HCEC 1CT (cell line): ENCODE results near the gene PLCB1.

Experiments
- DNase-seq: peaks from one replicate; pipeline ENCODE4 v3.0.0-alpha.2; 2017

PLCB1 gene

GRCh38 chr20:8454137-8454712, 322.2 kb downstream of the PLCB1 start:
- peak; percentile 96 for DNase-seq

GRCh38 chr20:8456765-8457164, 324.7 kb downstream of the PLCB1 start:
- no peak for DNase-seq

GRCh38 chr20:8457978-8458377, 325.9 kb downstream of the PLCB1 start:
- no peak for DNase-seq

GRCh38 chr20:8461186-8461585, 329.1 kb downstream of the PLCB1 start:
- DNase-seq = no peak

DNA sequence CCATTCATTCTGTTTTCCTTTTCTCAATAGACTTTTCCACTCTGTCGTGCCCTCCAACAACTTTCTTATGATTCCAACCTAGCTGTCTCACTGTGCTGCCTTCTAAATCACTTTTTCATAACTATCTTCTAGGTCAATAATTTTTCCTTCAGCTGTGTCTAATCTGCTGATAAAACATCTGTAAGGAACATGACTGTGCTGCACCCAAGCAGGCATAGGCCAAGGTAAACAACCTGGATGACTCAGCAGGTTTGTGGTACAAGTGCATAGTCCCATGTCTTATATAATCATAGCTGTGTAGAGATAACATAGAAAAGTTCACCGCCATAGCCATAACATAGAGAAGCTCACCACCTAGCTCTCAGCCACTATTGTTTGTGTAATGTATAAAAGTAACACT, 332.3 kb downstream of the PLCB1 start:
- no peak for DNase-seq

DNA sequence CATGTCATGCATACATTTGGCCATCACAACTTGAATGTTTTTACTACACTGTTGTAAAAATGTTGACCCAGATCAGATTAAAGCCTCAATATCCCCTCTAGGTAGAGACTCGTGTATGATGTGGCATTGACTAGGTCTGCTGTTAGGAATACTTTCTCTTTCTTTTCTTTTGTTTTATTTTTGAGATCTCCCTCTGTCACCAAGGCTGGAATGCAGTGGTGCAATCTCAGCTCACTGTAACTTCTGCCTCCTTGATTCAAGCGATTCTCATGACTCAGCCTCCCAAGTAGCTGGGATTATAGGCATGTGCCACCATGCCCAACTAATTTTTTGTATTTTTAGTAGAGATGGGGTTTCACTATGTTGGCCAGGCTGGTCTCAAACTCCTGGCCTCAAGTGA, 334.7 kb downstream of the PLCB1 start:
- DNase-seq = peak; percentile 22

DNA sequence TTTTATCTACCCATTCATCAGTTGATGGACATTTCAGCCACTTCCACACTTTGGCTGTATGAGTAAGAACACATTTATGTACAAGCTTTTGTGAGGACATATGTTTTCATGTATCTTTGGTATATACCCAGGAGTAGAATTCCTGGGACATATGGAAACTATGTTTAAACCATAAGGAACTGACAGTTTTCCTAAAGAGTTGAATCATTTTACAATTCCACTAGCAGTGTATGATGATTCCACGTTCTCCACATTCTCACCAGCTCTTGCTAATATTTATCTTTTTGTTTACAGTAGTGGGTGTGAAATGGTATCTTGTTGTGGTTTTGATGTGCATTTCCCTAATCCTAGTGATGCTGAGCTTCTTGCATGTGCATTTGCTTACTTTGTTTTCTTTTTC, 338.1 kb downstream of the PLCB1 start:
- no peak for DNase-seq

GRCh38 chr20:8471465-8471864, 339.4 kb downstream of the PLCB1 start:
- no peak for DNase-seq

- DNase-seq = peak; percentile 4
Observed at GRCh38 chr20:8473459-8473858, 341.4 kb downstream of the PLCB1 start.

DNA sequence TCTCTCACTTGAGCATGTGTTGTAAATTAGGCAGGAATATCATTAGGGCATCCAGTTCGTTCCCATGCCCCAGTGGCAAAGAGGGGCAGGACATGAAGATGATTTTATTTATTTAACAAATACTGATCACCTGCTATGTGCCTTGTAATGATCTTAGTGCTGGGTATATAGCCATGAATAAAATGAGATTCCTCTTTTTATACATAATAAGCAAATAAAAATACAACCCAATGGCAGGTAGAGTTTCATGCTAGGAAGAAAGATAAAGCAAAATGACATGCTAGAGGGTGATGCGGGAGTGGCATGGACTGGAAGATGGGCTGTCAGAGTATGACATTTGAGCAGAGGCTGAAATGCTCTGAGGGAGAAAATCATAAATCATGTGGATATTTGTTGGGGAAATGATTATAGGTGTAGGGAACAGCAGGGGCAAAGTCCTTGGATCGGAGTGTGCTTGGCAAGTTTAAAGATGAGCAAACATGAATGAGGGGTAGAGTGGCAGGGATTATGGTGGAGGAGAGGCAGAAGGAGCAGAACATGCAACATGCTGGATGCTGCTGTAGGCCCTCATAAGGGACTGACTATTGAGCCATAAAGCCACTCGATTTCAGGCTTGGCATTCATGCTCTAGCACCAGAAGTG, 342.1 kb downstream of the PLCB1 start:
- DNase-seq = no peak

- no peak for DNase-seq
Observed at GRCh38 chr20:8476021-8476420, 344.0 kb downstream of the PLCB1 start.

DNA sequence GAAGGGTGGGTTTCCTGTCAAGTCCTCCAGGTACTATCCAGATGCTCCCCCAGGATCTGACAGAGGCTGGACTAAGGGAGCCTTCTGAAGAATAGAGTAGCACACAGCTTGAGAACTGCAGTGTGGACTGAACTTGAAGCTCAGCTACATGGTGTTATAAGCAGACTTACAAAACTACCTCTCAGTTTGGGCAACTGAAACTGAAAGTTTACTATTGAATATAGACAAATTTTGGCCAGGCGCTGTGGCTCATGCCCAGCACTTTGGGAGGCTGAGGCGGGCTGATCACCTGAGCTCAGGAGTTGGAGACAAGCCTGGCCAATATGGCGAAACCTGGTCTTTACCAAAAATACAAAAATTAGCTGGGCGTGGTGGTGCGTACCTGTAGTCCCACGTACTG, 348.5 kb downstream of the PLCB1 start:
- DNase-seq = no peak

DNA sequence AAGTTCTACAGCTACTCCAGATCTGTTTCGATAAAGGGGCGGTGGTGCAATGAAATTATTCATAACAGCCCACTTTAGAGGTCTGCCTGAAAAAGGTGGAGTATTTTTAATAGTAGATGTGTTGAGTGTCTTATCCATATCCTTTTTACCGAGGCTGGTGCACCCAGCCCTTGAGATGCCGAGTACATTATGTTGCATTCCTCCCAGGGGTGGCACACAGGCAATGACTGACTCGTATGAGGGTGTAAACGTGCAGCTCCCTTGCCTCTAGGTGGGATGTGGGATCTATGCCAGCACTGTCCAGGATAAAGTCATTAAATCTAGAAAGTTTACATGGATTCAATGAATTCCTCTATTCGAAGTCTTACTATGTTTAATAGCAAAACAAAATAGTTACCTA, 355.6 kb downstream of the PLCB1 start:
- no peak for DNase-seq

- no peak for DNase-seq
Observed at GRCh38 chr20:8489094-8489883, 357.2 kb downstream of the PLCB1 start.

GRCh38 chr20:8490076-8490830, 358.2 kb downstream of the PLCB1 start:
- no peak for DNase-seq

GRCh38 chr20:8492173-8492572, 360.1 kb downstream of the PLCB1 start:
- no peak for DNase-seq

DNA sequence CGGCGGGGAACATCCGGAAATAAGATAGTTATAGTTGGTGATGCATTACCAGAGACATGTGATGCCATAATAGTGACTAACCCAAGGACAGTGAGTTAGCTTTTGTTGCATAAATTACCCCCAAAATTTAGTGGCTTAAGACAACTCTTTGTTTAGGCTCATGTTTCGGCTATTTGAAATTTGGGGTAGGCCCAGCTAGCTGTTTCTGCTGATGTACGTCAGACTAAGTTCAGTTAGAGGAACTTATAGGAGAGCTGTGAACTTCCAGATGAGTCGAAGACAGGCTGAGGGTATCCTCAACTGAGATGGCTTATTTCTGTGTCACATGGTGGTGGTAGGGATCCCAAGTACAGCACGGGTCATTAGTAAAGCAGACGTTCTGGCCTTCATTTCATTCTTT, 366.5 kb downstream of the PLCB1 start:
- DNase-seq = no peak

GRCh38 chr20:8504030-8504429, 372.0 kb downstream of the PLCB1 start:
- no peak for DNase-seq

DNA sequence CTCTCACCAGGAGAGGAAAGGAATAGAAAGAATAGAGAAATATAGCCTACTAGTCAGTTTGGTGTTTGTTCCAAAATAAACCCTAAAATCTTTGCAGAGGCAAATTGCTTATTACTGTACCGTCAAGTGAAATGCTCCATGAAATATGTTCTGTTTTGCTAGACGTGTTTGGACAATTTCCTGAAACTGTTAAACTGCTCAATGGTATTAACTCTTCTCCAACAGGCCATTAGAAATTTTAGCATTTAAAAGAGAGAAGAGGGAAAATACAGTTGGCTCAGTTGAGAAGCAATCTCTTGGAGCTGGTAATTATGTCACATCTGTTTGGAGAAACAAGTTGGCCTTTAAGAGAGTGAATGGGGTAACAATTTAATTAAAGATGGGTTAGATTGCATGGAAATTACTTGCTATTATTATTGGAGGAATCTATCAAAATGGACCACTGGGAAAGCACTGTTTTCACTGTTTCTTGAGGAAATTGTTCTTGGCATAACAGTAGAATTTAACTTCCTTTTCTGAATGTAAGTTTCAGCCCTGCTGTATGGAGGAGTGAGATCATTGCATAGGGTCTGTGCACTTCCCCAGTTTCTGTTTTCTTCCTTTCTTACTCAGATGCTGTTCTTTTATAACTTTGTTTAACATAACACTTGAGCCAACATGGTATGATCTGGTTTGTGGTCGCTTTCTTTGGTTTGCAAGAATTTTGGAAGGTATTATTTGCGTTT, 373.6 kb downstream of the PLCB1 start:
- DNase-seq = no peak

DNA sequence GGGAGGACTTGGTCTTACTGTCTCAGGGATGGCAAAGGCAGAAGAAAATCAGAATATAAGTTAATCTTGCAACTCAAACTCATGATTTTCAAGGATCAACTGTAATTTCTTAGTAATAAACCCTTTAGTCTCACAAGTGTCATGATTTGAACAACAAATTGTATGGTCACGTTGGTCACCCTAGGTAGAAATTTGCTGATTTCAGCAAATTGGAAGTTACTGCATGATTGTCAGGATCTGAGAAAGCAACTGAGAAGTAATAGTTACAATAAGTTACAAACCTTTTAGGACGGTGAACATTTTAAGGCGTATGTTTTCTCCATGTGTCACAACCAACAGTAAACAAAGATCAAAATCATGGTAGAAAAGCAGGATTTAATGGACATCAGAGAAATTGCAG, 375.2 kb downstream of the PLCB1 start:
- DNase-seq = no peak

DNA sequence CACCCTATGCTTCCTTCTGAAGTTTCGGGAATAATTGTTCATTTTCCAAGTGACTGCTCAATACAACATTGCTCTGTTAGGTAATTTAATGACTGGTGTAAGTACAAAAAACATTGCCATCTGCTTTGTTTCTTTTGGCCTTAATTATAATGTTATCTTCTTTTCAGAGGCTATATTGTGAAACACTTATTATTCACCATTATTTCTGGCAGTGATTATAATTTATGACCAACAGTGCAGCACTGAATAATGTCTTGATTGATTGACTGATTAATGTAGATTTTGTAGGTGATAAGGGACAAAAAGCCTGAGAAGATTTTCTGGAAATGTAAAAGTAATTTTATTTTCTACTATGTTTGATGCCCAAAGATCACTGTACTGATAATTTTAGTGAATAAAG, 377.7 kb downstream of the PLCB1 start:
- no peak for DNase-seq

GRCh38 chr20:8510808-8511207, 378.7 kb downstream of the PLCB1 start:
- DNase-seq = no peak

GRCh38 chr20:8512003-8512402, 379.9 kb downstream of the PLCB1 start:
- DNase-seq = no peak
